Ascending aorta (tissue), 2 donors: Measurements from ENCODE around the gene SRSF9. TPM values are rescaled to one million over a fixed set of nuclear protein-coding genes. Genes with fewer than 3 reads are reported as not detected.
A peak's percentile ranks its signal among the peaks of the same experiment; 100 is the strongest.

Experiments used
- DNase-seq, 2 donors: peaks; one replicate each; pipeline ENCODE4 v3.0.0-alpha.2; 2019; ENCODE audit warnings: low spot score in 2 of 2
- H3K27ac ChIP-seq, 2 donors: fragments of 200-600 bp; sonication (generic); one replicate each; pipeline ENCODE4 v1.5.1; 2016 to 2017; ENCODE audit warnings: mild to moderate bottlenecking in 1 of 2
- H3K27me3 ChIP-seq: fragments of 200-600 bp; sonication (generic); one replicate; pipeline ENCODE4 v1.5.1; 2017
- H3K36me3 ChIP-seq, 2 donors: fragments of 200-600 bp; sonication (generic); one replicate each; pipeline ENCODE4 v1.5.1; 2016
- H3K4me1 ChIP-seq, 2 donors: fragments of 200-600 bp; sonication (generic); one replicate each; pipeline ENCODE4 v1.5.1; 2016 to 2017; ENCODE audit warnings: mild to moderate bottlenecking in 1 of 2
- H3K4me3 ChIP-seq, 2 donors: fragments of 200-600 bp; sonication (generic); one replicate each; pipeline ENCODE4 v1.5.1; 2016 to 2017; ENCODE audit warnings: mild to moderate bottlenecking in 1 of 2
- H3K9me3 ChIP-seq, 2 donors: fragments of 200-600 bp; sonication (generic); one replicate each; pipeline ENCODE4 v1.5.1; 2016
- intact Hi-C: fragments of 100-400 bp; cut with DNase I; formaldehyde crosslinking; loops from one replicate; pipeline ENCODE4 v1.15.1; 2023
- total RNA-seq: library from RNA; depleted of rRNA; stranded (reverse); fragments of >200 nt; gene quantifications from one replicate; pipeline ENCODE4 v1.1.0, GENCODE V29; 2016
- TF ChIP-seq, protein P1 (sequence below), 3 experiments: fragments of 200-600 bp in 2 of 3; fragments of 450-650 bp in 1 of 3; sonication (generic) in 2 of 3; IDR thresholded peaks; one replicate each; pipeline ENCODE4 v1.5.1; 2016 to 2019; ENCODE audit warnings: antibody characterized with exemption in 3 of 3, mild to moderate bottlenecking in 1 of 3, moderate library complexity in 1 of 3

SRSF9 gene
- total RNA-seq, 1 donor from 2014 or later, result 68.6 TPM

DNA sequence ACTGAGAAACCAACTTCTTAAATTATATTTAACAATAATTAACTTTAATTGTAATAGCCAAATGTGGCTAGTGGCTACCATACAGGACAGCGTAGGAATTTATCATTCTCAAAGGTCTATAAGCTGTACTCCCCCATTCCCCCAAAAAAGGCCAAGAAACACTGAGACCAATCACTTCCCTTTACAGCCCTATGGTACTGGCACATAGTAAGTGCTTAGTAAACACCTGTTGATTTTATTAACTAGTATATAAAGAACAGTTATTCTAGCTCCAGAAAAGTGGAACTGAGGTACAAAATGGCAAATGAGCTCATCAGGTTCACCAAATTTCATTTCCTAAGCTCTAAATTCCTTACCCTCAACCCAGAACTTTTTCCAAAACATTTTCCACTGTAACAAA lies 6.1 kb upstream of the SRSF9 start:
- Histone ChIP-seq H3K4me1 (peaks cover 0 to 7% of the 10 kb centered on the region in 2 donors), H3K27me3 (no peaks in the 10 kb centered on the region), H3K4me3 (no peak overlapping the region), H3K36me3 (no peaks in the 10 kb centered on the region), H3K27ac (no peak overlapping the region), H3K9me3 (no peaks in the 10 kb centered on the region)
- intact Hi-C loops, result no loop called here
- DNase-seq, result no peak
- TF ChIP-seq, protein P1, sequence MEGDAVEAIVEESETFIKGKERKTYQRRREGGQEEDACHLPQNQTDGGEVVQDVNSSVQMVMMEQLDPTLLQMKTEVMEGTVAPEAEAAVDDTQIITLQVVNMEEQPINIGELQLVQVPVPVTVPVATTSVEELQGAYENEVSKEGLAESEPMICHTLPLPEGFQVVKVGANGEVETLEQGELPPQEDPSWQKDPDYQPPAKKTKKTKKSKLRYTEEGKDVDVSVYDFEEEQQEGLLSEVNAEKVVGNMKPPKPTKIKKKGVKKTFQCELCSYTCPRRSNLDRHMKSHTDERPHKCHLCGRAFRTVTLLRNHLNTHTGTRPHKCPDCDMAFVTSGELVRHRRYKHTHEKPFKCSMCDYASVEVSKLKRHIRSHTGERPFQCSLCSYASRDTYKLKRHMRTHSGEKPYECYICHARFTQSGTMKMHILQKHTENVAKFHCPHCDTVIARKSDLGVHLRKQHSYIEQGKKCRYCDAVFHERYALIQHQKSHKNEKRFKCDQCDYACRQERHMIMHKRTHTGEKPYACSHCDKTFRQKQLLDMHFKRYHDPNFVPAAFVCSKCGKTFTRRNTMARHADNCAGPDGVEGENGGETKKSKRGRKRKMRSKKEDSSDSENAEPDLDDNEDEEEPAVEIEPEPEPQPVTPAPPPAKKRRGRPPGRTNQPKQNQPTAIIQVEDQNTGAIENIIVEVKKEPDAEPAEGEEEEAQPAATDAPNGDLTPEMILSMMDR (IDR thresholded peaks at IDR 0.05), result no peak

- Histone ChIP-seq H3K4me1 (peaks cover 5 to 14% of the 10 kb centered on the region in 2 donors), H3K36me3 (no peaks in the 10 kb centered on the region), H3K27me3 (no peaks in the 10 kb centered on the region), H3K27ac (peak overlapping the region in 1 of 2 donors; percentile 26), H3K4me3 (no peak overlapping the region), H3K9me3 (no peaks in the 10 kb centered on the region)
- DNase-seq, result peak in 1 of 2 donors; percentile 68
- TF ChIP-seq, protein P1 (IDR thresholded peaks at IDR 0.05), result no peak
- intact Hi-C loops, result no loop called here
These were observed 5.0 kb upstream of the SRSF9 start for GRCh38 chr12:120474616-120474960.

DNA sequence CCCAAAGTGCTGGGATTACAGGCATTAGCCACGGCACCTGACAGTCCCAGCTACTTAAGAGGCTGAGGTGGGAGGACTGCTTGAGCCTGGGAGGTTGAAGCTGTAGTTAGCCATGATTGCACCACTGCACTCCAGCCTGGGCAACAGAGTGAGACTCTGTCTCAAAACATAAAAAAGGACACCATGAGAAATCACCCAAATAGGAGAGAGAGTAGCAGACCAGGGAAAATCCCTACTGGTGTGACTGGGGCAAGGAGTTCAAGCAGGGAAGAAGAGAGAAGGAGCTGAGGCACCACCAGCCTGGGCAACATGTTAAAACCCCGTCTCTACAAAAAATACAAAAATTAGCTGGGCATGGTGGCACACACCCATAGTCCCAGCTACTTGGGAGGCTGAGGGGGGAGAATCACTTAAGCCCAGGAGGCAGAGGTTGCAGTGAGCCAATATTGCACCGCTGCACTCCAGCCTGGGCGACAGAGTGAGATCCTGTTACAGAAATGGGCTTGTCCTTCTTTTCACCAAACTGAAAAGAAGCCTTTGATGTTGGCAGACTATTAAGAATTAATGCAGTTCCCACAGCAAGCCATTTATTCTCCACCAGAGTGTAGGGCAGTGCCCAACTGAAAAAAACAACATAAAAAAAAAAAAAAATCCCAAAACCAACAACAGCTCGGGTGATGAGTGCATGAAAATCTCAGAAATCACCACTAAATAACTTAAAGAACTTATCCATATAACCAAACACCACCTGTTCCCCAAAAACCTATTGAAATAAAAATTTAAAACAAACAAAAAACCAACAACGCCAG lies 4.5 kb upstream of the SRSF9 start:
- DNase-seq, result no peak
- TF ChIP-seq, protein P1 (IDR thresholded peaks at IDR 0.05), result no peak
- Histone ChIP-seq H3K4me1 (peaks cover 5 to 14% of the 10 kb centered on the region in 2 donors), H3K36me3 (no peaks in the 10 kb centered on the region), H3K4me3 (no peak overlapping the region), H3K27ac (peak overlapping the region in 1 of 2 donors; percentile 26), H3K27me3 (no peaks in the 10 kb centered on the region), H3K9me3 (no peaks in the 10 kb centered on the region)
- intact Hi-C loops, result no loop called here

DNA sequence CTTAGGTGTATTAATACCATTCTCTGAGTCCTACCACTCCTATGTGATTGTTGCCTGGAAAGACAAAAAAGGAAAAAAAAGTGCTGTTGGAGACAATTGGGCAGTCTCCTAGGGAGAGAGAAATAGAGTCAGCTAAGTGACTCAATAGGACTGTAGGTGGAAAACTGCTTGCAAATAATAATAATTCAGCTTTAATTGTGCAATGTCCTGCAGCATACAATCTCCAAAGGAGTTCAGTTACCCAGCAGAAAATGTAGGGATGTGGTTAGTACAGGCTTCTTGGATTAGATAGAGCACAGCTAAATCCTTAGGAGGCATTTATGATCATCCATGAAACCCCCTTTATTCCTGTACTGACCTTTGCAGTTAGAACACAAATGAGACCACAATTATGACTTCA lies 3.0 kb upstream of the SRSF9 start:
- intact Hi-C loops, result no loop called here
- H3K36me3 ChIP-seq, result no peaks in the 10 kb centered on the region
- no peak for DNase-seq
- H3K9me3 ChIP-seq, result no peaks in the 10 kb centered on the region
- no peak overlapping the region for H3K4me3 ChIP-seq
- peaks cover 8 to 19% of the 10 kb centered on the region in 2 donors for H3K4me1 ChIP-seq
- TF ChIP-seq, protein P1 (IDR thresholded peaks at IDR 0.05), result no peak
- no peak overlapping the region for H3K27ac ChIP-seq
- H3K27me3 ChIP-seq, result no peaks in the 10 kb centered on the region

- peak overlapping the region; percentile 97 to 99 for H3K4me3 ChIP-seq
- H3K9me3 ChIP-seq, result no peaks in the 10 kb centered on the region
- no peaks in the 10 kb centered on the region for H3K27me3 ChIP-seq
- TF ChIP-seq, protein P1 (IDR thresholded peaks at IDR 0.05), result no peak
- peaks cover 8 to 32% of the 10 kb centered on the region in 2 donors for H3K4me1 ChIP-seq
- H3K36me3 ChIP-seq, result peaks cover 3 to 8% of the 10 kb centered on the region in 2 donors
- peak overlapping the region; percentile 94 for H3K27ac ChIP-seq
- intact Hi-C loops, result no loop called here
- no peak for DNase-seq
These were observed 719 bp upstream of the SRSF9 start for GRCh38 chr12:120470150-120470784.
